Tibial artery (tissue), 4 donors: Measurements from ENCODE around the gene PARD3B.
A peak's percentile ranks its signal among the peaks of the same experiment; 100 is the strongest.

Source experiments
- DNase-seq, 2 donors: peaks; one replicate each; pipeline ENCODE4 v3.0.0-alpha.2; 2019
- H3K27ac ChIP-seq, 2 donors: fragments of 200-600 bp; sonication (generic) in 1 of 2; 1 replicate in 1 of 2; 2 replicates in 1 of 2; pipeline ENCODE4 v1.5.1; 2018 to 2019; ENCODE audit warnings: mild to moderate bottlenecking in 1 of 2
- H3K27me3 ChIP-seq, 2 donors: fragments of 200-600 bp; sonication (generic) in 1 of 2; one replicate each; pipeline versions ENCODE4 v1.5.1 to v1.6.0; 2016 to 2019
- H3K36me3 ChIP-seq, 3 donors: fragments of 200-600 bp; sonication (generic) in 2 of 3; one replicate each; pipeline ENCODE4 v1.5.1; 2016 to 2019; ENCODE audit warnings: mild to moderate bottlenecking in 2 of 3
- H3K4me1 ChIP-seq, 4 donors: fragments of 200-600 bp; sonication (generic) in 2 of 4; 1 replicate in 3 of 4; 2 replicates in 1 of 4; pipeline ENCODE4 v1.5.1; 2016 to 2019
- H3K4me3 ChIP-seq, 2 donors: fragments of 200-600 bp; sonication (generic) in 1 of 2; 1 replicate in 1 of 2; 2 replicates in 1 of 2; pipeline ENCODE4 v1.5.1; 2018 to 2019; ENCODE audit warnings: mild to moderate bottlenecking in 2 of 2
- H3K9me3 ChIP-seq, 3 donors: fragments of 200-600 bp; sonication (generic) in 1 of 3; one replicate each; pipeline ENCODE4 v1.5.1; 2016 to 2019
- CTCF ChIP-seq, 2 experiments: fragments of 200-600 bp in 1 of 2; fragments of 450-650 bp in 1 of 2; IDR thresholded peaks; one replicate each; pipeline ENCODE4 v1.5.1; 2017 to 2019; ENCODE audit warnings: antibody characterized with exemption in 2 of 2, mild to moderate bottlenecking in 1 of 2, moderate library complexity in 1 of 2
- intact Hi-C: fragments of 100-400 bp; cut with DNase I; formaldehyde crosslinking; loops from one replicate; pipeline ENCODE4 v1.15.0; 2023; ENCODE audit warnings: low total_unique reads

The PARD3B gene

GRCh38 chr2:204972606-204973336, 427.5 kb downstream of the PARD3B start:
- Histone ChIP-seq H3K36me3 (no peaks in the 10 kb centered on the region), H3K27me3 (no peaks in the 10 kb centered on the region), H3K9me3 (no peaks in the 10 kb centered on the region), H3K27ac (peak overlapping the region in 1 of 2 donors; percentile 20), H3K4me1 (peaks cover 0 to 17% (median 0%) of the 10 kb centered on the region in 4 donors), H3K4me3 (no peak overlapping the region)
- intact Hi-C loops = no loop called here
- TF ChIP-seq CTCF (IDR thresholded peaks at IDR 0.05) = no peak
- DNase-seq = no peak

GRCh38 chr2:204973616-204974015, 428.3 kb downstream of the PARD3B start:
- no peak for TF ChIP-seq CTCF (IDR thresholded peaks at IDR 0.05)
- no peaks in the 10 kb centered on the region for H3K9me3 ChIP-seq
- H3K27me3 ChIP-seq = no peaks in the 10 kb centered on the region
- H3K27ac ChIP-seq = no peak overlapping the region
- H3K4me1 ChIP-seq = peaks cover 0 to 17% (median 0%) of the 10 kb centered on the region in 4 donors
- H3K36me3 ChIP-seq = no peaks in the 10 kb centered on the region
- no peak for DNase-seq
- H3K4me3 ChIP-seq = no peak overlapping the region
- intact Hi-C loops = no loop called here

- H3K36me3 ChIP-seq = no peaks in the 10 kb centered on the region
- H3K9me3 ChIP-seq = no peaks in the 10 kb centered on the region
- no peaks in the 10 kb centered on the region for H3K27me3 ChIP-seq
- intact Hi-C loops = no loop called here
- H3K4me1 ChIP-seq = peaks cover 0 to 17% (median 0%) of the 10 kb centered on the region in 4 donors
- TF ChIP-seq CTCF (IDR thresholded peaks at IDR 0.05) = no peak
- no peak overlapping the region for H3K4me3 ChIP-seq
- H3K27ac ChIP-seq = no peak overlapping the region
- no peak for DNase-seq
Measured at GRCh38 chr2:204974487-204974886, 429.2 kb downstream of the PARD3B start.

DNA sequence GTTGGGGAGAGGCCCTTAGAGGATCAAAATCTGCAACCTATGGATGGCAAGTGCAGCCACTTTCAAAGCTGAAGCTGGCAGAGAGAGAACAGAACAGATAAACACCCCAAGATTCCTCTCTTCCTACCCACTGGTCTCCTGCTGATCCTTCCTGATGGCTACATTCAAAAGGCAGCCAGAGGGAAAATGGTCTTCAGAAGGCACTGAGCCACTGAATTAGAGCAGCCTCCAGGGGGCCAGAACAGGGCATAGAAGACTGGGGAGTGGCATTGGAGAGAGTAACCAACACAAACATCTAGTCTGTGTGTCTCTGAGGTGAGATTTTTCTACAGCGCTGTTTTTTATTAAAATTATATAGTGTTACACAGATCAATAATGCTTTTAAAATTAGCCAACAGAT, 432.6 kb downstream of the PARD3B start:
- intact Hi-C loops = no loop called here
- H3K27me3 ChIP-seq = no peaks in the 10 kb centered on the region
- no peak overlapping the region for H3K27ac ChIP-seq
- H3K9me3 ChIP-seq = no peaks in the 10 kb centered on the region
- H3K4me1 ChIP-seq = peaks cover 0 to 7% (median 0%) of the 10 kb centered on the region in 4 donors
- no peak for TF ChIP-seq CTCF (IDR thresholded peaks at IDR 0.05)
- no peaks in the 10 kb centered on the region for H3K36me3 ChIP-seq
- DNase-seq = no peak
- no peak overlapping the region for H3K4me3 ChIP-seq

DNA sequence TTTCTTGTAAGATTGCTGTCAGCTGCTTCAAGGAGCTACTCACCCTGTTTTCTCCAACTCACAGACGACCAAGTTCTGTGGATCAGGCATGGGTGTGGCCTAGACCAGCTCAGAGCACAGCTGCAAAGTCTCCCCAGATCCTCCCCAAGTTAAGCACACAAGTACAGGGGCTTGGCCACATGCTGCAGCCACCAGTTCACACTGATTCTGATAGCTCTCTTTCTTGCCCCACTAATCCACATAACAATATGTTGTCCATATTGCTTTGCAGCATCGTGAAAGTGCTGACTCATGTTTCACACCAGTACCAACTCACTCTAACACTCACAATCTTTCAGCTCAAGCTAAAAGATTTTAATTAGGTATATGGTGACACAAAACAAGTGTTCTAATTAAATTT, 437.0 kb downstream of the PARD3B start:
- no peak overlapping the region for H3K27ac ChIP-seq
- H3K4me3 ChIP-seq = no peak overlapping the region
- H3K9me3 ChIP-seq = no peaks in the 10 kb centered on the region
- no peak for DNase-seq
- TF ChIP-seq CTCF (IDR thresholded peaks at IDR 0.05) = no peak
- H3K27me3 ChIP-seq = no peaks in the 10 kb centered on the region
- intact Hi-C loops = no loop called here
- H3K4me1 ChIP-seq = no peaks in the 10 kb centered on the region
- no peaks in the 10 kb centered on the region for H3K36me3 ChIP-seq
